ENCODE measurements around the gene TYW1. TPM values are rescaled to one million over a fixed set of nuclear protein-coding genes. Genes with fewer than 3 reads are reported as not detected.
A peak's percentile ranks its signal among the peaks of the same experiment; 100 is the strongest.
"Not testable (repeated sequence)": the region's sequence is repeated elsewhere in the genome, so short reads cannot be mapped to it uniquely, and the experiment has no call there.

Gene TYW1
- total RNA-seq, 8 experiments from 2014 or later: 11.9 to 26.9 (median 16.3) TPM

DNA sequence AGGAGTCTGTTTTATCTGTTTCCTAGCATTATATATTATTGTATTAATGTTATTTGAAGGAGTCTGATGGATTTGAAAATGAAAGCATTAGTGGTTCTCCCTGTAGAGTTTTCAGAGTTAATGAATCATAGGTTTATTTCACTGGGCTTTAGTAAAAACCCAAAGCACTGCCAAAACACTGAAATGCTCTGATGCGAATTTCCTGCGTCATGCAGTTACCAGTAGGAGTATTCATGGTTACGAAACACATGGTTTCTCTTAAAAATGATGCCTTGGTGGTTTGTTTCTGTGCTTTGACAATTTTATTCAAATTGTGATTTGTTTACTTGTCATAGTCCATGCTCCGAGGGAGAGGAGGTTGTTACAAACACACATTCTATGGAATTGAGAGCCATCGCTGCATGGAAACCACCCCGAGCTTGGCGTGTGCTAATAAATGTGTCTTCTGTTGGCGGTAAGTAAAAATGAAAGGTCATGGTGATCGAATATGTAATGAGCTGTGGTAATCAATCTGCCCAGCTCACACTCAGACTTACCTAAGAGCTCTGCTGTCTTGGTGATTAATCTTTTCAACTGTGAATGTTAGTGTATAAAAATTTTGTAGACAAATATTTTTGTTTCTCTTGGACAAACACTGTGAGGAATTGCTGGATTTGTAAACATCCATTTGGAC is 70.5 kb downstream of the TYW1 start:
- H3K4me1 ChIP-seq (replicated peaks in 1 of 2); H3K4me3 ChIP-seq; H3K27ac ChIP-seq; in situ Hi-C loops (cut with MboI; ENCODE audit: low pct_unique_long_range_greater_than_20kb in 2 of 9, low sequenced_read_pairs in 9 of 9, unreplicated experiment in 9 of 9): not testable (repeated sequence)
- peak in 7 of 8 experiments; percentile 30 to 90 (median 63) for ATAC-seq (replicated peaks in 6 of 8)
- 42 to 100% (median 86%) methylated on average over 1 to 8 of the region's 9 CpGs; no CpG with 5 or more reads in 4 of the 10 experiments for WGBS, 10 experiments

DNA sequence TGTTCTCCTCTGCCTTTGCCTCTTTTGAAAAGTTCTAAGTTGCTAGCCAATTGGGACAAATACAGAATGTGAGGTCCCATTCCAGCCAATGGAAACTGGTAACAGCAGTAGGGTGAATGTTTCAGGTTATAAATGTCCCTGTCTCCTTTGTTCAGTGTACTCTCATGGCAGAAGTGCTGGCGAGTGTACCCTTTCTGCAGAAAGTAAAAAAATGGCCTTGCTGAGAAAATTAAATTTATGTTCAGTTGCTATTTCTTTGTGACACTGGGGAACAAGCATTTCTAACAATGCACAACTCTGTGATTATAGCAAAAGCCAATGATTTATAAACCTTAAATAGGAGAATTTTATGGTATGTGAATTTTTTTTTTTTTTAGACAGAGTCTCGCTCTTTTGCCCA is 79.5 kb downstream of the TYW1 start:
- in situ Hi-C loops (cut with MboI; ENCODE audit: low pct_unique_long_range_greater_than_20kb in 2 of 9, low sequenced_read_pairs in 9 of 9, unreplicated experiment in 9 of 9); ATAC-seq (replicated peaks in 6 of 8); H3K4me3 ChIP-seq; H3K27ac ChIP-seq; H3K4me1 ChIP-seq (replicated peaks in 1 of 2): not testable (repeated sequence)
- 67 to 100% (median 100%) methylated on average over 1 to 2 of the region's 2 CpGs; no CpG with 5 or more reads in 3 of the 10 experiments for WGBS, 10 experiments

DNA sequence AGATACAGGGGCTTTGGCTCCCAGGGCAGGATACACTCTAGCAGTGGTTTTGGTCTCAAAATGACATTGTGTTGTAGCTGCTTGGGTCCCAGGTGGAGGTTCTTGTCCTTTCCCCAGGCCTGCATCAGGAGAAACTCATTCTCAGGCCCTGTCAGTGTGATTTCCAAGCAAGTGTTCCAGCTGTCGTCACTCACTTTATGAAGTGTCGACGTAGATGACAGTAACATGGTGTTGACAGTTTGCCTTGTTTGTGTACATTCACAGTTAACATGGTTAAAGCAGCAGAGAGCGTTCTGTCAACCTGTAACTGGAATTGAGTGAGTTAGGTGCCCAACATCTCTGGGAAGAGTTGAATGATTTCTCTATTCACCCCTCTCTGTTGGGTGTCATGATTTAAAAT is 86.2 kb downstream of the TYW1 start:
- 87 to 100% (median 100%) methylated on average over 1 to 4 of the region's 4 CpGs; no CpG with 5 or more reads in 3 of the 10 experiments for WGBS, 10 experiments
- H3K27ac ChIP-seq; ATAC-seq (replicated peaks in 6 of 8); H3K4me1 ChIP-seq (replicated peaks in 1 of 2); H3K4me3 ChIP-seq; in situ Hi-C loops (cut with MboI; ENCODE audit: low pct_unique_long_range_greater_than_20kb in 2 of 9, low sequenced_read_pairs in 9 of 9, unreplicated experiment in 9 of 9): not testable (repeated sequence)

DNA sequence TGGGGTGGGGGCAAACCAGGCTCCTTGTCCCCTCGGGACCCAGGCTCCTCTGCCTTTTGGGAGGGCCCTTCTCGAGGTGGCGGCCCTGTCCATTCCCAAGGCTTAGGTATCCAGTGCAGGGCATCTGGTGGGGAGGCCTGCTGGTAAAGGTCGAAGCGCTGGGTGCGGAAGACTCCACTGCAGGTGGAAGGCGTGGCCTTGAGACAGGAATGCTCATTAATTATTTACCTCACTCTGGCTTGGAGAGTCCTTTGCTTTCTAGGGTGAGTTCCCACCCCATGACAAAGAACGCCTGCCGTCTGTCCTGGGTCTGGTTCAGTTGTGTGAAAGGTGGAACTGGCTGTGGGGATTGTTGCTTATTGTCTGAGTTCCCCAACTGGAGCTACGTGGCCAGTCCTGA is 92.6 kb downstream of the TYW1 start:
- in situ Hi-C loops (cut with MboI; ENCODE audit: low pct_unique_long_range_greater_than_20kb in 2 of 9, low sequenced_read_pairs in 9 of 9, unreplicated experiment in 9 of 9); H3K27ac ChIP-seq; ATAC-seq (replicated peaks in 6 of 8); H3K4me3 ChIP-seq; H3K4me1 ChIP-seq (replicated peaks in 1 of 2): not testable (repeated sequence)
- WGBS, 10 experiments: 46% methylated on average over 3 of the region's 10 CpGs; no CpG with 5 or more reads in 9 of the 10 experiments

DNA sequence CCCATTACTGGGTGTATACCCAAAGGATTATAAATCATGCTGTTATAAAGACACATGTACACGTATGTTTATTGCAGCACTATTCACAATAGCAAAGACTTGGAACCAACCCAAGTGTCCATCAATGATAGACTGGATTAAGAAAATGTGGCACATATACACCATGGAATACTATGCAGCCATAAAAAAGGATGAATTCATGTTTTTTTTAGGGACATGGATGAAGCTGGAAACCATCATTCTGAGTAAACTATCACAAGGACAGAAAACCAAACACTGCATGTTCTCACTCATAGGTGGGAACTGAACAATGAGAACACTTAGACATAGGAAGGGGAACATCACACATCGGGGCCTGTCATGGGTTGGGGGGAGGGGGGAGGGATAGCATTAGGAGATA is 94.4 kb downstream of the TYW1 start:
- in situ Hi-C loops (cut with MboI; ENCODE audit: low pct_unique_long_range_greater_than_20kb in 2 of 9, low sequenced_read_pairs in 9 of 9, unreplicated experiment in 9 of 9); H3K4me3 ChIP-seq; ATAC-seq (replicated peaks in 6 of 8); H3K4me1 ChIP-seq (replicated peaks in 1 of 2); H3K27ac ChIP-seq: not testable (repeated sequence)
- WGBS, 10 experiments: no CpG with 5 or more reads among the region's 2 CpGs

DNA sequence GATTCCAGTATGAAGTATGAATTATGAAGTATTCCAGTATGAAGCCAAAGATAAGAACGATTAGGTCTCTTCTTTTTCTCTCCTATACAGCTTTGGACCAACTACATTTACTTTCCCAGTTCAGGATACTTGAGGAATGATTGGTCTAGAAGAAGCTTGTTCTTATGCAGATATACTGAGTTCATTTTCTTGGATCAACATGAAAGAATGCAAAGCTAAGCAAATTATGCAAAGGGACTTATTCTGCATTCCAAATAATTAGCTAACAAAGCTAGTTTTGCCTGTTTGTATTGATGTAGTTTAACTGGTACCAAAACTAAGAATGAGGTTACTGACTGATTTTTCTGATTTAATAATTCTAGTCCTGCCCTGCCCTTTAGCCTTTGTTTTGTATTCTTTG is 101.4 kb downstream of the TYW1 start:
- H3K27ac ChIP-seq; H3K4me3 ChIP-seq; in situ Hi-C loops (cut with MboI; ENCODE audit: low pct_unique_long_range_greater_than_20kb in 2 of 9, low sequenced_read_pairs in 9 of 9, unreplicated experiment in 9 of 9); H3K4me1 ChIP-seq (replicated peaks in 1 of 2): not testable (repeated sequence)
- ATAC-seq (replicated peaks in 6 of 8): peak in 3 of 8 experiments; percentile 24 to 65 (median 54)
- WGBS, 10 experiments: no CpG with 5 or more reads among the region's 1 CpG

- ATAC-seq (replicated peaks in 6 of 8); H3K4me1 ChIP-seq (replicated peaks in 1 of 2); H3K4me3 ChIP-seq; H3K27ac ChIP-seq; in situ Hi-C loops (cut with MboI; ENCODE audit: low pct_unique_long_range_greater_than_20kb in 2 of 9, low sequenced_read_pairs in 9 of 9, unreplicated experiment in 9 of 9): not testable (repeated sequence)
- WGBS, 10 experiments: 100% methylated on average over 2 of the region's 5 CpGs; no CpG with 5 or more reads in 9 of the 10 experiments
Measured at GRCh38 chr7:67099406-67099805, 102.8 kb downstream of the TYW1 start.

DNA sequence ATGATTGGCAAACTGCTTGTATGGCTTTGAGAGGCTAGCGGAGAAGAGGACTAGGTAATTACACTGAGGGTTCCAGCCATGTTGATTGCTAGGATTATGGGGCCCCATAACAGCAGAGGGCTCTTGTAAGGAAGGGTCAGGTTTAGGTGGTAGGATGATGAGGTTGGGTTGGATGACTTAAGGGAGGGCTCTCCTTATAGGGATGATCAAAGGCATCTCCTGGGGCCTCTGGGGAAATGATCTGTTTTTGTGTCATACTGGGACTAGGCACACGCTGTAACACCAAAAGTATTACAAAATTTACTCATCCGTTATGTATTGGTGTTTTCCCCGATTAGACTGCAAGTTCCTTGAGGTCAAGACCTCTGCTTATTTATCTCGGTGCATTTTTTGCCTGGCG is 103.4 kb downstream of the TYW1 start:
- H3K4me1 ChIP-seq (replicated peaks in 1 of 2); in situ Hi-C loops (cut with MboI; ENCODE audit: low pct_unique_long_range_greater_than_20kb in 2 of 9, low sequenced_read_pairs in 9 of 9, unreplicated experiment in 9 of 9); H3K4me3 ChIP-seq; ATAC-seq (replicated peaks in 6 of 8); H3K27ac ChIP-seq: not testable (repeated sequence)
- WGBS, 10 experiments: 80 to 100% (median 90%) methylated on average over 1 to 4 of the region's 6 CpGs; no CpG with 5 or more reads in 6 of the 10 experiments

DNA sequence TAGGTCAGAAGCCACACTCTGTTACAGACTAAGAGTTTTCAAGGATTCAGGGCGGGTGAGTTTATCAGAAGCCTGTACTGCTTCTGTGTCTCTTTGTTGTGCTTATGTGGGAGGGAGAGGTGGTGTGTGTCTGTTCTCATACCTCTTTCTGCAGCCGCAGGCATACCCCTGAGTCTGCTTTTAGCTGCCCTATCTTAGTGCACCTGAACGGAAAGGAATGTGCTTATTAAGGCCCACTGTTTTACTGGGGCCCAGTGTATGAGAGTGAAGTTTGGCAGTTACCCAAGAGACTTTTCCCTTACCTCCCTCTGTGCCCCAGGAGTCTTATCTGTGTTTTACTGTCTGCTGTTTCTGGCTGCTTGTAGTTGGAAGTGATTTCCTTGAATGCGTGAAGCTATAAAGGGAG is 104.3 kb downstream of the TYW1 start:
- no peak overlapping the region for H3K4me3 ChIP-seq
- H3K4me1 ChIP-seq (replicated peaks in 1 of 2): no peaks in the 10 kb centered on the region
- in situ Hi-C loops (cut with MboI; ENCODE audit: low pct_unique_long_range_greater_than_20kb in 2 of 9, low sequenced_read_pairs in 9 of 9, unreplicated experiment in 9 of 9): no loop called here
- 76 to 100% (median 83%) methylated on average over 2 to 4 of the region's 4 CpGs; no CpG with 5 or more reads in 5 of the 10 experiments for WGBS, 10 experiments
- H3K27ac ChIP-seq: no peak overlapping the region
- ATAC-seq (replicated peaks in 6 of 8): no peak

DNA sequence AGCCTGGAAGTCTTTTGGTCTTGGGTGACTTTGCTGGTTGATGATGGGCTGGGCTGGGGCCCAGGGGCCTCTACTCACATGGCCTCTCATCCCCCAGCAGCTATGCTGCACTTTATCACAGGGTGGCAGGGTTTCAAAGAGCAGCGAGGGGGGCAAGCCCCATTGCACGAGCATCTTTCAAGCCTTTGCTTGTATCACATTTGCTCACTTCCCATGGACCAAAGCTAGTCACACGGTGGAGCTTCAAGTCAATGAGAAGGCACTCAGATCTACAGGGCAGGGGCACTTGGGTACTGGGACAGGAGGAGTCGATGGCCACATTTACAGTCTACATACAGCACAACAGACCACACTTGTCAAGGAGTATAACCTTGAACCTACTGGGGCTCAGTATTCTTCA is 108.3 kb downstream of the TYW1 start:
- H3K4me3 ChIP-seq; ATAC-seq (replicated peaks in 6 of 8); in situ Hi-C loops (cut with MboI; ENCODE audit: low pct_unique_long_range_greater_than_20kb in 2 of 9, low sequenced_read_pairs in 9 of 9, unreplicated experiment in 9 of 9); H3K4me1 ChIP-seq (replicated peaks in 1 of 2); H3K27ac ChIP-seq: not testable (repeated sequence)
- WGBS, 10 experiments: 60 to 100% methylated on average over 1 of the region's 4 CpGs; no CpG with 5 or more reads in 8 of the 10 experiments

GRCh38 chr7:67105377-67105776 is 108.7 kb downstream of the TYW1 start:
- in situ Hi-C loops (cut with MboI; ENCODE audit: low pct_unique_long_range_greater_than_20kb in 2 of 9, low sequenced_read_pairs in 9 of 9, unreplicated experiment in 9 of 9): no loop called here
- WGBS, 10 experiments: 60 to 100% (median 90%) methylated on average over 1 to 4 of the region's 4 CpGs; no CpG with 5 or more reads in 5 of the 10 experiments
- ATAC-seq (replicated peaks in 6 of 8): peak in 2 of 8 experiments; percentile 48 to 64
- no peak overlapping the region for H3K27ac ChIP-seq
- no peaks in the 10 kb centered on the region for H3K4me1 ChIP-seq (replicated peaks in 1 of 2)
- no peak overlapping the region for H3K4me3 ChIP-seq

DNA sequence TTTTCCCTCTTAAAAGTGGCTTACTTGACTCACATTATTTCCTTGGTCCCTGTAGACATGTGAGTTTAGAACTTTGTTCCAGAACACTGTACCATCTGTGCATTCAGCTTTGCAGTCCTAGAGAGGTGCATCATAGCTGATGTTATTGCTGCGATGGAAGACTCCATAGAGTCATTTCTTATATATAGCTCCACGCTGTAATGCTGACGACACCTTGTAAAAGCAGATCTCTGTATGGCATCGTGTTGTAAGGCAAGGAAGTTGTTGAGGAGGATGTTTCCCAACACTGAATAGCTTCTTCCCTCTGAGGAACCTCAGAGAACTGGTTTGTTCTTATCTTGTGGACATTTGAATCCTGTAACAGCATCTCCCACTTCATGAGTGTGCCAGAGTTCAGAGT is 109.6 kb downstream of the TYW1 start:
- in situ Hi-C loops (cut with MboI; ENCODE audit: low pct_unique_long_range_greater_than_20kb in 2 of 9, low sequenced_read_pairs in 9 of 9, unreplicated experiment in 9 of 9); H3K27ac ChIP-seq; H3K4me3 ChIP-seq; ATAC-seq (replicated peaks in 6 of 8); H3K4me1 ChIP-seq (replicated peaks in 1 of 2): not testable (repeated sequence)
- WGBS, 10 experiments: 76% methylated on average over 3 of the region's 4 CpGs; no CpG with 5 or more reads in 9 of the 10 experiments

DNA sequence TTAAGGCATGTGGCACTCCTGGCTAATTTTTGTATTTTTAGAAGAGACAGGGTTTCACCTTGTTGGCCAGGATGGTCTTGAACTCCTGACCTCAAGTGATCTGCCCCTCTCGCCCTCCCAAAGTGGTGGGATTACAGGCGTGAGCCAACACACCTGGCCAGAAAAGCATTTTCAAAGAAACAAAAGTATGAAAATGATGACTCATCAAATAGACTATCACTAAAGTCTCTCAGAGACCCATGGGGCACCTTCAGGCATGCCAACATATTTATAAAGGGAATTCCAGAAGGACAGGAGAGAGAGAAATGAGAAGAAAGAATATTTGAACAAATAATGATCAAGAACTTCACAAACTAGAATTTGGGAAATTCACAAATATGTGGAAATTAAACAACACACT is 114.7 kb downstream of the TYW1 start:
- H3K27ac ChIP-seq; H3K4me3 ChIP-seq; H3K4me1 ChIP-seq (replicated peaks in 1 of 2); in situ Hi-C loops (cut with MboI; ENCODE audit: low pct_unique_long_range_greater_than_20kb in 2 of 9, low sequenced_read_pairs in 9 of 9, unreplicated experiment in 9 of 9); ATAC-seq (replicated peaks in 6 of 8): not testable (repeated sequence)
- 100% methylated on average over 1 to 2 of the region's 2 CpGs; no CpG with 5 or more reads in 7 of the 10 experiments for WGBS, 10 experiments

Data from motor neuron (in vitro differentiated cells).